Fibroblast of the aortic adventitia (primary cell): Measurements from ENCODE around the gene PRC1. TPM values are rescaled to one million over a fixed set of nuclear protein-coding genes. Genes with fewer than 3 reads are reported as not detected.
"Not testable (repeated sequence)": the region's sequence is repeated elsewhere in the genome, so short reads cannot be mapped to it uniquely, and the experiment has no call there.

Source experiments
- DNase-seq: peaks from one replicate; pipeline ENCODE4 v3.0.0-alpha.2; 2010; ENCODE audit warnings: low read depth
- H3K4me3 ChIP-seq: 2 replicates; pipeline ENCODE4 v1.5.1; 2011; ENCODE audit warnings: low read depth, mild to moderate bottlenecking, control low read depth, low read length, moderate library complexity
- total RNA-seq: library from RNA; depleted of rRNA; stranded (reverse); fragments of >200 nt; gene quantifications from 2 replicates; pipeline ENCODE4 v1.2.3, GENCODE V29; 2012; ENCODE audit warnings: low replicate concordance
- TF ChIP-seq, protein P1 (sequence below): IDR thresholded peaks from 2 replicates; pipeline ENCODE4 v1.5.1; 2011; ENCODE audit warnings: mild to moderate bottlenecking, low read length, control low read depth, inconsistent platforms; ENCODE audit not compliant: insufficient read depth

PRC1 gene
- total RNA-seq, 1 donor: 109 TPM

DNA sequence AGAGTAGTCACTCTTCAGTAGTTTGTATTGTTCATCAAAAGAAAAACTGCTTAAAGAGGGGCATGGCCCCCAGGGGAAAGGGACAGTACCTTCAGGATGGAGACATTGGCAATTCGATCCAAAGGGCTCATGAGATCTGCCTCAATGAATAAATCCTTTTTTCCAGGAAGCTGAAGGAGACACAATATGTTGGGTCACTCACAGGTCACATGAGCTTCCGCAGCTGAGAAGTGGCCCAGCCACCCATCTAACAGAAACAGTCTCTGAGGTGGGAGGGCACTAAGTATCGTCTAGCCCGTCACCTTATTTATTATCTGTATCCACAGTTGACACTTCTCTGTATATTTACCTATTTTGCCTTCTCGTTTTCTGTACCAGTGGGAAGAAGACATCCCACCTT lies 23.4 kb upstream of the PRC1 start:
- no peak overlapping the region for H3K4me3 ChIP-seq
- no peak for DNase-seq
- TF ChIP-seq, protein P1, sequence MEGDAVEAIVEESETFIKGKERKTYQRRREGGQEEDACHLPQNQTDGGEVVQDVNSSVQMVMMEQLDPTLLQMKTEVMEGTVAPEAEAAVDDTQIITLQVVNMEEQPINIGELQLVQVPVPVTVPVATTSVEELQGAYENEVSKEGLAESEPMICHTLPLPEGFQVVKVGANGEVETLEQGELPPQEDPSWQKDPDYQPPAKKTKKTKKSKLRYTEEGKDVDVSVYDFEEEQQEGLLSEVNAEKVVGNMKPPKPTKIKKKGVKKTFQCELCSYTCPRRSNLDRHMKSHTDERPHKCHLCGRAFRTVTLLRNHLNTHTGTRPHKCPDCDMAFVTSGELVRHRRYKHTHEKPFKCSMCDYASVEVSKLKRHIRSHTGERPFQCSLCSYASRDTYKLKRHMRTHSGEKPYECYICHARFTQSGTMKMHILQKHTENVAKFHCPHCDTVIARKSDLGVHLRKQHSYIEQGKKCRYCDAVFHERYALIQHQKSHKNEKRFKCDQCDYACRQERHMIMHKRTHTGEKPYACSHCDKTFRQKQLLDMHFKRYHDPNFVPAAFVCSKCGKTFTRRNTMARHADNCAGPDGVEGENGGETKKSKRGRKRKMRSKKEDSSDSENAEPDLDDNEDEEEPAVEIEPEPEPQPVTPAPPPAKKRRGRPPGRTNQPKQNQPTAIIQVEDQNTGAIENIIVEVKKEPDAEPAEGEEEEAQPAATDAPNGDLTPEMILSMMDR: no peak

DNA sequence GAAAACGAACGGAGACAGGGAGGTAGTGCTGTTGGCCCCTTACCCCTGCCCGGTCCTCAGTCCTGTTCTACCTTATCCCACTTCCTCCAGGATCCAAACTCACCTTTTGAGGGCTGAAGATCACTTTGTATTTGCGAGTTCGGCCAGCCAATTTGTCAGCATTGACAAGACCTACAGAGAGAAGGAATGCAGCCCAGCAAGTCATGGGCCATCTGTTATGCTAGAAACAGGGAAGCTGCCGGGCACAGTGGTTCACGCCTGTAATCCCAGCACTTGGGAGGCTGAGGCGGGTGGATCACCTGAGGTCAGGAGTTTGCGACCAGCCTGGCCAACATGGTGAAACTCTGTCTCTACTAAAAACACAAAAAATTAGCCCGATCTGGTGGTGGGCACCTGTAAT lies 19.4 kb upstream of the PRC1 start:
- not testable (repeated sequence) for H3K4me3 ChIP-seq, DNase-seq

DNA sequence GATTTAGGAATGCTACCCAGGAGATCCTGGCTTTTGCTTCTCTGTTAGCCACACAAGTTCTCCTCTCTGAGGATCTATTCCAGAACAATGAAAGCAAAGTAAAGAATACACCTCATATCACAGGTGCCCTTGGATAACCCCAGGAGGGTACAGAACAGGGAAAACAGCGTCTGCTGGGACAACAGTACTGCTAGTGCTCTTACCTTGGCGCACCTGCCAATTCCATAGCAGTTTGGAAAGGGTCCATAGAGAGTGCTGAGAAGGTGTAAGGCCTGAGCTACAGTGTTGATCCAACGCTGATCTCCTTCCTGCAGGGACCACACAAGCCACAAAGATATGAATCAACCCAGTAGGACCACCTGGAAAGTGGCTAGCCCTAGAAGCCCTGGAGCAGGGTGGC lies 12.9 kb upstream of the PRC1 start:
- no peak for DNase-seq
- no peak overlapping the region for H3K4me3 ChIP-seq
- TF ChIP-seq, protein P1: no peak

DNA sequence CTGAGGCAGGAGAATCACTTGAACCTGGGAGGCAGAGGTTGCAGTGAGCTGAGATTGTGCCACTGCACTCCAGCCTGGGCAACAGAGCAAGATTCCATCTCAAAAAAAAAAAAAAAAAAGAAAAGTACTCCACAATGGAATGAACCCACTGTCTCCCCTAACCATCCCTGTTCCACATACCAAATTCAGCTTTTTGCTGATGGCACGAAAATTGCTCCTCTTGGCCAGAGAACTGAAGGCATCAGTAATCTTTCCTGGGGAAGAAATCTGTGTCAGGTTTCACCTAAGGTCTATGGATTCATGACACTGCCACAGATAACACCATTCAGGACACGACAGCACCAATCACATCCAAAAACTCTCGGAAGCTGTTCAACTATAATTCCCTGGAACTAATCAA lies 6.9 kb upstream of the PRC1 start:
- TF ChIP-seq, protein P1: no peak
- H3K4me3 ChIP-seq: no peak overlapping the region
- no peak for DNase-seq

DNA sequence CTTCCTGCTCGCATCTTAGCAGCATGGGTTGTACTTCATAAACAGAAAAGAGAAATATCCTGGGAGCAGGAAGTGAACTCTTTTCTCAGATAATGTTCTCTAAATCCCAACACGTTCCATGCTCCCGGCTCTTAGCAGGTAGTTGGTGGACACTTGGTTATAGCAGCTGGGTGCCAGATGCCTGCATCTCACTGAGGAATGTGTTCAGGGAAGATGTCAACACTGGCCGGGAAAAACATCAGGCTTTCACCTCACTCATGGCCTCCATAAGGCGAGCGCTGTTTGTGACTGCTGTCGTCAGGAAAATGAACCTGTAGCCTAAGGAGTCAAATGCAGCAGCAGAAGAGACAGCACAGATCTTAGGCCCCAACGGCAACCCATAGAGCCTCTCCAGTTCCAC lies 4.4 kb upstream of the PRC1 start:
- no peak overlapping the region for H3K4me3 ChIP-seq
- TF ChIP-seq, protein P1: no peak
- no peak for DNase-seq

DNA sequence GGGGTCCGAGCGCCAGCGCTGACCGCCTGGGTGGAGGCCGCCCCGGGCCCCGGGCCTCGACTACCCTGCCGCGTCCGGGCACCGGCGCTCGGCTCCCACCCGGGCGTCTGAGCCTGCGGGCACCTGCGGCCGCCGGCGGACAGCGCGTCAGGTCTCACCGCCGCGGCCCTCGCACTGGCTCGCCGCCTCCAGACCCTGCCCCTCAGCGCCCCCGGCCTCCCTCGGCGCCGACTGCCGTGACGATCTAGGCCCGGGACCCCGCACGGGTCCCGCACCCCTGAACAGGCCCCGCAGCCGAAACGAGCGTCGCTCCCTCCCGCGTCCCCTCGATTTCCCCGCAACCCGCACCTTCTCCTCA lies 297 bp downstream of the PRC1 start:
- TF ChIP-seq, protein P1: no peak
- no peak for DNase-seq
- peak overlapping the region; percentile 94 for H3K4me3 ChIP-seq

DNA sequence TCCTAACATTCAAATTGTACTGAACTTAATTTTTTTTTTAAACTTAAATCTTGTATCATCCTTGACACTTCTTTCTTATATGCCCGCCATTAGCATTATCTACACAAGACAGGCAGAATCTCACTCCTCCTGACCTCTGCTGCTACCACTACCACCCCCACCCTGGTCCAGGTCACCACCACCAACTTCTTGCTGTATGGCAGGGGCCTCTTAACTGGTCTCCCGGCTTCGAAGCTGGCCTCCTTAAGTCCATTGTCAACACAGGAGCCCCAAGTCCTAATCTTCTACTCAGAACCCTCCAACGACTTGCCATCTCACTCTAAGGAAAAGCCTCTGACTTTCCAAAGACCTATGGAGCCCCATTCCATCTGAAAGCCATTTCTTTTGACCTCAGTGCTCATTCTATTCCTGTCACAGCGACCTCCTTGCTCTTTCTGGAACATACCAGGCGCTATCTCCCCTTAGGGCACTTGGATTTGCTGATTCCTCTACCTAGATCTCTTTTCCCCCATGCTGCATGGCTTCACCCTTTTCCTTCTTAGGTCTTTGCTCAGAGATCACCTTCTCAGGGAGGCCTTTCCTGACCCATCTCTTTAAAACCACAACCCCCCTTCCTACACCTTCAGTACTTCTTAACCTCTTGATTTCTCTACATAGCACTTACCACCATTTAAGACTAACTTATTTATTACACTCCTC lies 2.6 kb downstream of the PRC1 start:
- no peak for DNase-seq
- TF ChIP-seq, protein P1: no peak
- no peak overlapping the region for H3K4me3 ChIP-seq
